KMS-11 (cell line): ENCODE measurements around the gene CYBB.

ENCODE experiments used
- H2AFZ ChIP-seq: fragments of 200-600 bp; sonication (generic); 2 replicates; pipeline ENCODE4 v1.6.1; 2016; ENCODE audit warnings: antibody characterized with exemption, mixed run types, low read depth
- H3K27ac ChIP-seq: fragments of 200-600 bp; sonication (generic); 2 replicates; pipeline ENCODE4 v1.6.1; 2016; ENCODE audit warnings: mild to moderate bottlenecking, mixed run types
- H3K27me3 ChIP-seq: fragments of 200-600 bp; sonication (generic); 2 replicates; pipeline ENCODE4 v1.6.1; 2017; ENCODE audit warnings: mild to moderate bottlenecking, low read depth, mixed run types, moderate library complexity; ENCODE audit not compliant: insufficient read depth
- H3K36me3 ChIP-seq: fragments of 200-600 bp; sonication (generic); 2 replicates; pipeline ENCODE4 v1.6.1; 2017; ENCODE audit warnings: mild to moderate bottlenecking, mixed run types; ENCODE audit not compliant: insufficient read depth
- H3K4me1 ChIP-seq: fragments of 200-600 bp; sonication (generic); 2 replicates; pipeline ENCODE4 v1.6.1; 2016; ENCODE audit warnings: mild to moderate bottlenecking, low read depth, mixed run types; ENCODE audit not compliant: poor library complexity, severe bottlenecking
- H3K4me2 ChIP-seq: fragments of 200-600 bp; sonication (generic); 2 replicates; pipeline ENCODE4 v1.7.0; 2016; ENCODE audit warnings: mild to moderate bottlenecking, mixed run types
- H3K4me3 ChIP-seq: fragments of 200-600 bp; sonication (generic); IDR thresholded peaks from 2 replicates; pipeline ENCODE4 v1.6.1; 2017; ENCODE audit warnings: low read depth, low read length, mixed read lengths; ENCODE audit not compliant: insufficient read depth
- H3K79me2 ChIP-seq: fragments of 200-600 bp; sonication (generic); 2 replicates; pipeline ENCODE4 v1.6.1; 2016; ENCODE audit warnings: low read depth, mixed run types; ENCODE audit not compliant: insufficient read depth
- H3K9ac ChIP-seq: fragments of 200-600 bp; sonication (generic); 2 replicates; pipeline ENCODE4 v1.6.1; 2016; ENCODE audit warnings: mild to moderate bottlenecking, mixed run types
- H4K20me1 ChIP-seq: fragments of 200-600 bp; sonication (generic); 2 replicates; pipeline ENCODE4 v1.6.1; 2016; ENCODE audit warnings: mild to moderate bottlenecking, mixed run types; ENCODE audit not compliant: insufficient read depth
- CTCF ChIP-seq: fragments of 200-600 bp; sonication (generic); conservative IDR thresholded peaks from 2 replicates; pipeline ENCODE4 v1.6.1; 2017; ENCODE audit warnings: low read depth, mild to moderate bottlenecking, antibody characterized with exemption, low read length, moderate library complexity, mixed read lengths

CYBB gene

GRCh38 chrX:37817579-37817978, 37.7 kb downstream of the CYBB start:
- TF ChIP-seq CTCF = no peak
- Histone ChIP-seq H4K20me1 (no peaks in the 10 kb centered on the region), H3K27me3 (no peaks in the 10 kb centered on the region), H3K36me3 (no peaks in the 10 kb centered on the region), H3K4me3 (no peak overlapping the region), H3K79me2 (no peaks in the 10 kb centered on the region), H3K27ac (no peak overlapping the region), H3K4me2 (no peak overlapping the region), H2AFZ (no peak overlapping the region), H3K9ac (no peak overlapping the region), H3K4me1 (no peaks in the 10 kb centered on the region)

DNA sequence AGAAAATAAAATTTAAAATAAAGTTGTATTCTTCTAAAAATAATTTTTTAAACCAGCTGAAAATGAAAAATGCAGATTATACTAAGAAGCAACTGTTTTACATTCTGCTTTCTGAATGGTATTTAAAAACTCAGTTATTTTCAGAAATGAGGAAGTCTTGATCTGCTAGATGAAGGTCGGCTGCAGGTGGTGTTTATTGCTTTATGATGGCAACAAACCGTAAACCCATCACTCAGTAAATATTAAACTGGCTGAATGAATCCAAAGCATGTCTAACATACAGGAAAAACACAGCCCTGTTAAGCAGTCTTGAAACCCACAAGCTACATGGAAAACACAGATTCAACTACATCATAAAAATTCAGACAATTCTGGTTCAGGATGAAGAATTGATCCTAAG, 38.2 kb downstream of the CYBB start:
- Histone ChIP-seq H3K27ac (no peak overlapping the region), H4K20me1 (no peaks in the 10 kb centered on the region), H3K4me3 (no peak overlapping the region), H3K27me3 (no peaks in the 10 kb centered on the region), H3K79me2 (no peaks in the 10 kb centered on the region), H2AFZ (no peak overlapping the region), H3K9ac (no peak overlapping the region), H3K36me3 (no peaks in the 10 kb centered on the region), H3K4me2 (no peak overlapping the region), H3K4me1 (no peaks in the 10 kb centered on the region)
- no peak for TF ChIP-seq CTCF

- Histone ChIP-seq H3K27ac (no peak overlapping the region), H3K9ac (no peak overlapping the region), H2AFZ (no peak overlapping the region), H3K36me3 (no peaks in the 10 kb centered on the region), H3K4me2 (no peak overlapping the region), H3K4me1 (no peaks in the 10 kb centered on the region), H4K20me1 (no peaks in the 10 kb centered on the region), H3K27me3 (no peaks in the 10 kb centered on the region), H3K79me2 (no peaks in the 10 kb centered on the region), H3K4me3 (no peak overlapping the region)
- TF ChIP-seq CTCF = no peak
These were observed 40.8 kb downstream of the CYBB start for GRCh38 chrX:37820646-37821045.

- no peaks in the 10 kb centered on the region for H3K79me2 ChIP-seq
- TF ChIP-seq CTCF = no peak
- no peak overlapping the region for H3K9ac ChIP-seq
- H3K27me3 ChIP-seq = no peaks in the 10 kb centered on the region
- H3K4me2 ChIP-seq = no peak overlapping the region
- no peaks in the 10 kb centered on the region for H4K20me1 ChIP-seq
- no peaks in the 10 kb centered on the region for H3K4me1 ChIP-seq
- no peaks in the 10 kb centered on the region for H3K36me3 ChIP-seq
- no peak overlapping the region for H3K27ac ChIP-seq
- H2AFZ ChIP-seq = no peak overlapping the region
- H3K4me3 ChIP-seq = no peak overlapping the region
These were observed 44.8 kb downstream of the CYBB start for GRCh38 chrX:37824491-37825214.
